HEK293T (cell line): ENCODE data around the gene CTTNBP2.

ENCODE experiments used
- CTCF ChIA-PET: fragments of 350-600 bp; formaldehyde crosslinking; extraction: SDS; loops from one replicate; lab custom pipeline; 2021; ENCODE audit warnings: antibody characterized with exemption, inconsistent platforms; lab: Yijun Ruan, JAX
- POLR2A ChIA-PET: fragments of 350-600 bp; formaldehyde crosslinking; extraction: SDS; loops from one replicate; lab custom pipeline; 2020; ENCODE audit warnings: antibody characterized with exemption, inconsistent platforms; lab: Yijun Ruan, JAX
- DNase-seq: peaks from one replicate; pipeline ENCODE4 v3.0.0; 2012; ENCODE audit warnings: mixed read lengths; ENCODE audit errors: extremely low spot score
- ARNT ChIP-seq: fragments of 450-650 bp; IDR thresholded peaks from 2 replicates; pipeline ENCODE4 v1.6.1; 2017; ENCODE audit warnings: mild to moderate bottlenecking
- BHLHE40 ChIP-seq: fragments of 450-650 bp; IDR thresholded peaks from 2 replicates; pipeline ENCODE4 v1.6.1; 2016; ENCODE audit warnings: mild to moderate bottlenecking, moderate library complexity, borderline replicate concordance
- CTBP1 ChIP-seq: fragments of 450-650 bp; IDR thresholded peaks from 2 replicates; pipeline ENCODE4 v1.6.1; 2016; ENCODE audit warnings: borderline replicate concordance
- ELF4 ChIP-seq: fragments of 450-650 bp; IDR thresholded peaks from 2 replicates; pipeline ENCODE4 v1.6.1; 2017; ENCODE audit warnings: antibody characterized with exemption
- FOXA1 ChIP-seq: fragments of 450-650 bp; IDR thresholded peaks from 2 replicates; pipeline ENCODE4 v1.6.1; 2016; ENCODE audit warnings: mild to moderate bottlenecking
- FOXK2 ChIP-seq: fragments of 450-650 bp; IDR thresholded peaks from 2 replicates; pipeline ENCODE4 v1.6.1; 2016; ENCODE audit warnings: mild to moderate bottlenecking
- FOXM1 ChIP-seq: fragments of 450-650 bp; IDR thresholded peaks from 2 replicates; pipeline ENCODE4 v1.6.1; 2017; ENCODE audit warnings: mild to moderate bottlenecking, borderline replicate concordance
- HDGF ChIP-seq: fragments of 450-650 bp; IDR thresholded peaks from 2 replicates; pipeline ENCODE4 v1.6.1; 2017; ENCODE audit warnings: antibody characterized with exemption, borderline replicate concordance
- L3MBTL2 ChIP-seq: fragments of 450-650 bp; conservative IDR thresholded peaks from 2 replicates; pipeline ENCODE4 v1.6.1; 2016; ENCODE audit warnings: mild to moderate bottlenecking
- LEF1 ChIP-seq: fragments of 450-650 bp; IDR thresholded peaks from 2 replicates; pipeline ENCODE4 v1.6.1; 2017; ENCODE audit warnings: mild to moderate bottlenecking, borderline replicate concordance
- NFRKB ChIP-seq: fragments of 450-650 bp; IDR thresholded peaks from 2 replicates; pipeline ENCODE4 v1.6.1; 2016; ENCODE audit warnings: mild to moderate bottlenecking, moderate library complexity
- SP1 ChIP-seq: fragments of 450-650 bp; IDR thresholded peaks from 2 replicates; pipeline ENCODE4 v1.6.1; 2017
- SUZ12 ChIP-seq: fragments of 450-650 bp; IDR thresholded peaks from 2 replicates; pipeline ENCODE4 v1.6.1; 2016; ENCODE audit warnings: mild to moderate bottlenecking
- TARDBP ChIP-seq: fragments of 450-650 bp; IDR thresholded peaks from 2 replicates; pipeline ENCODE4 v1.6.1; 2016
- ZNF384 ChIP-seq: fragments of 450-650 bp; IDR thresholded peaks from 2 replicates; pipeline ENCODE4 v1.6.1; 2016
- TF ChIP-seq, protein P1 (sequence below): fragments of 450-650 bp; IDR thresholded peaks from 2 replicates; pipeline ENCODE4 v1.6.1; 2016

CTTNBP2 gene

DNA sequence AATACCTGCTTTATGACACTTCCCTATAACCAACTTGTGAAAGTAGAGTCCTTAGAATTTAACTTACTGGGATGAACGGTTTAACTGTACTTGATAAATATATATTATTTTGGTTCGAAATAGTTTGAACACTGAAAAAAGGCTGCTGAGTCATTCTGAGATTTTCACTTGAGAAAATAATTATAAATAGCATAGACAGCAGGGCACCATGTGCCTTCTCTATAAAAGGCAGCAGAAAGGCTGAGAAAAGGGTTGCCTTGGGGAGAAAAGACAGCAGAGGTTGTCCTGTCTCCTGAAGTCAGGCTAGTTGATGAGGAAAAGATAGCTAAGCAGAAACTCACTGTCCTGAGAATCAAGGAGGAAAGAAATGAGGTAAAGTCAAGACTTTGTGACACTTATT is 92.4 kb downstream of the CTTNBP2 start:
- TF ChIP-seq TARDBP (no peak), ZNF384 (no peak), CTBP1 (no peak), SUZ12 (no peak), BHLHE40 (no peak), LEF1 (no peak), ARNT (no peak), FOXM1 (no peak)
- TF ChIP-seq, protein P1, sequence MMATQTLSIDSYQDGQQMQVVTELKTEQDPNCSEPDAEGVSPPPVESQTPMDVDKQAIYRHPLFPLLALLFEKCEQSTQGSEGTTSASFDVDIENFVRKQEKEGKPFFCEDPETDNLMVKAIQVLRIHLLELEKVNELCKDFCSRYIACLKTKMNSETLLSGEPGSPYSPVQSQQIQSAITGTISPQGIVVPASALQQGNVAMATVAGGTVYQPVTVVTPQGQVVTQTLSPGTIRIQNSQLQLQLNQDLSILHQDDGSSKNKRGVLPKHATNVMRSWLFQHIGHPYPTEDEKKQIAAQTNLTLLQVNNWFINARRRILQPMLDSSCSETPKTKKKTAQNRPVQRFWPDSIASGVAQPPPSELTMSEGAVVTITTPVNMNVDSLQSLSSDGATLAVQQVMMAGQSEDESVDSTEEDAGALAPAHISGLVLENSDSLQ: no peak
- CTCF ChIA-PET: no interaction called here
- POLR2A ChIA-PET: no interaction called here
- DNase-seq: no peak

- DNase-seq: no peak
- ChIA-PET CTCF (interaction anchor here (1.0 kb wide), 1 partner anchor 376 kb away, joined by 3 read pairs; no protein-coding TSS in a partner anchor), POLR2A (no interaction called here)
- TF ChIP-seq FOXA1 (no peak), TARDBP (no peak), NFRKB (no peak), LEF1 (no peak), ZNF384 (no peak), CTBP1 (no peak), ELF4 (no peak), SP1 (no peak), L3MBTL2 (no peak), SUZ12 (no peak), BHLHE40 (no peak), FOXM1 (no peak), HDGF (no peak), FOXK2 (no peak), ARNT (no peak)
- TF ChIP-seq, protein P1: no peak
Observed at GRCh38 chr7:117777335-117778142, 95.7 kb downstream of the CTTNBP2 start.

- ChIA-PET POLR2A (no interaction called here), CTCF (no interaction called here)
- no peak for TF ChIP-seq CTBP1
- TF ChIP-seq SUZ12: no peak
- no peak for TF ChIP-seq L3MBTL2
- no peak for DNase-seq
Observed at GRCh38 chr7:117776224-117776623, 97.0 kb downstream of the CTTNBP2 start.

- ChIA-PET CTCF (no interaction called here), POLR2A (no interaction called here)
- no peak for TF ChIP-seq SP1
- TF ChIP-seq FOXM1: no peak
- no peak for TF ChIP-seq LEF1
- no peak for TF ChIP-seq NFRKB
- no peak for TF ChIP-seq SUZ12
- no peak for TF ChIP-seq HDGF
- no peak for TF ChIP-seq ELF4
- no peak for TF ChIP-seq CTBP1
- DNase-seq: no peak
Observed at GRCh38 chr7:117775801-117776200, 97.4 kb downstream of the CTTNBP2 start.

GRCh38 chr7:117774943-117775342 is 98.3 kb downstream of the CTTNBP2 start:
- POLR2A ChIA-PET: no interaction called here
- DNase-seq: no peak
- CTCF ChIA-PET: no interaction called here
- TF ChIP-seq L3MBTL2 (no peak), FOXM1 (no peak), ELF4 (no peak), BHLHE40 (no peak), SUZ12 (no peak)

GRCh38 chr7:117772421-117772820 is 100.8 kb downstream of the CTTNBP2 start:
- no peak for DNase-seq
- ChIA-PET POLR2A (no interaction called here), CTCF (no interaction called here)
- TF ChIP-seq HDGF (no peak), SP1 (no peak), ELF4 (no peak), CTBP1 (no peak), FOXA1 (no peak), LEF1 (no peak), ZNF384 (no peak), FOXK2 (no peak), FOXM1 (no peak)
- TF ChIP-seq, protein P1: no peak
